K562 (cell line): ENCODE measurements around the gene NUP205. TPM values are rescaled to one million over a fixed set of nuclear protein-coding genes. Genes with fewer than 3 reads are reported as not detected.

Source experiments
- ATAC-seq: fragments of 200-7000 bp; cut with Tn5 transposase; 3 replicates; pipeline ENCODE4 v1.9.1; 2020; ENCODE audit warnings: moderate library complexity
- BruUV-seq: library from RNA; stranded (reverse); fragments of 400-500 nt; replicated peaks from 2 replicates; lab custom pipeline; 2021; lab: Mats Ljungman, UMichigan
- CTCF ChIA-PET: fragments of 300-600 bp; formaldehyde crosslinking; extraction: SDS; loops from one replicate; lab custom pipeline; 2021; ENCODE audit warnings: low intra/inter-chr PET ratio; lab: Yijun Ruan, JAX
- POLR2A ChIA-PET: fragments of 300-600, 350-650 bp; sonication (Branson Sonifier 250); formaldehyde crosslinking; extraction: SDS; loops from one replicate; lab custom pipeline; 2021; ENCODE audit warnings: antibody characterized with exemption, inconsistent platforms; lab: Yijun Ruan, JAX
- DNase-seq, 4 experiments: peaks; one replicate each; pipeline versions ENCODE4 v3.0.0 to v3.0.0-alpha.2; 2011 to 2018; ENCODE audit warnings: low spot score in 3 of 4, mixed read lengths in 3 of 4; ENCODE audit errors: extremely low read depth in 1 of 4
- FAIRE-seq: peaks from 2 replicates; lab custom pipeline; 2011; peaks lifted over from hg19 to GRCh38; lab: Jason Lieb, UNC
- H2AFZ ChIP-seq: 2 replicates; pipeline ENCODE4 v1.6.0; 2011; ENCODE audit warnings: low read depth, low read length, control low read depth, inconsistent platforms
- H3K27ac ChIP-seq: fragments of 200-600 bp; 3 replicates; pipeline ENCODE4 v1.8.0; 2011; ENCODE audit warnings: low read depth, mild to moderate bottlenecking, control low read depth, inconsistent platforms, low read length, moderate library complexity, mixed read lengths; ENCODE audit errors: extremely low read depth
- H3K27me3 ChIP-seq, 2 experiments: fragments of 300-600 bp in 1 of 2; 2 replicates in 1 of 2; 3 replicates in 1 of 2; pipeline versions ENCODE4 v1.6.0 to v1.8.0; 2011; ENCODE audit warnings: inconsistent platforms in 2 of 2, low read length in 2 of 2, mild to moderate bottlenecking in 1 of 2, mixed read lengths in 1 of 2, moderate library complexity in 1 of 2; ENCODE audit not compliant: control insufficient read depth in 2 of 2, insufficient read depth in 2 of 2
- H3K36me3 ChIP-seq: fragments of 300-600 bp; 3 replicates; pipeline ENCODE4 v1.8.0; 2011; ENCODE audit warnings: mild to moderate bottlenecking, low read length, inconsistent platforms; ENCODE audit not compliant: control insufficient read depth, insufficient read depth
- H3K4me1 ChIP-seq, 2 experiments: fragments of 200-600 bp in 1 of 2; replicated peaks in 1 of 2; 2 replicates in 1 of 2; 3 replicates in 1 of 2; pipeline versions ENCODE4 v1.5.1 to v1.8.0; 2011; ENCODE audit warnings: inconsistent platforms in 2 of 2, low read length in 2 of 2, mild to moderate bottlenecking in 1 of 2, mixed read lengths in 1 of 2, moderate library complexity in 1 of 2; ENCODE audit not compliant: control insufficient read depth in 2 of 2, insufficient read depth in 2 of 2
- H3K4me2 ChIP-seq: 2 replicates; pipeline ENCODE4 v1.6.1; 2011; ENCODE audit warnings: low read length, control low read depth, inconsistent platforms, mixed read lengths; ENCODE audit not compliant: insufficient read depth
- H3K4me3 ChIP-seq: fragments of 200-600 bp; sonication (generic), shearing (Covaris generic); 2 replicates; pipeline ENCODE4 v1.5.1; 2016; ENCODE audit warnings: control low read depth, inconsistent platforms
- H3K79me2 ChIP-seq: fragments of 200-600 bp; 3 replicates; pipeline ENCODE4 v1.8.0; 2011; ENCODE audit warnings: low read length, inconsistent platforms; ENCODE audit not compliant: control insufficient read depth, insufficient read depth
- H3K9ac ChIP-seq, 2 experiments: 2 replicates each; pipeline versions ENCODE4 v1.6.0 to v1.6.1; 2011; ENCODE audit warnings: low read depth in 2 of 2, low read length in 2 of 2, control low read depth in 1 of 2, inconsistent platforms in 1 of 2, mild to moderate bottlenecking in 1 of 2, mixed read lengths in 1 of 2; ENCODE audit not compliant: insufficient read depth in 1 of 2
- H3K9me1 ChIP-seq: one replicate; pipeline ENCODE4 v1.6.0; 2011; ENCODE audit warnings: inconsistent platforms, mild to moderate bottlenecking, low read length, moderate library complexity; ENCODE audit not compliant: control insufficient read depth, insufficient read depth
- H3K9me3 ChIP-seq: replicated peaks from 2 replicates; pipeline ENCODE4 v1.5.1; 2011; ENCODE audit warnings: low read depth, low read length, inconsistent platforms; ENCODE audit not compliant: control insufficient read depth, insufficient read depth
- H4K20me1 ChIP-seq: replicated peaks from 2 replicates; pipeline ENCODE4 v1.6.1; 2011; ENCODE audit warnings: low read length, inconsistent platforms, mixed read lengths; ENCODE audit not compliant: control insufficient read depth, insufficient read depth
- FOXK1 ChIP-seq: sonication (generic); formaldehyde crosslinking; IDR thresholded peaks from 2 replicates; pipeline ENCODE4 v1.8.0; 2022; ENCODE audit warnings: missing genetic modification reagents, mild to moderate bottlenecking, borderline replicate concordance
- HMGN3 ChIP-seq: IDR thresholded peaks from 2 replicates; pipeline ENCODE4 v1.6.1; 2011; ENCODE audit warnings: borderline replicate concordance, low read depth, mild to moderate bottlenecking, mixed read lengths, low read length; ENCODE audit not compliant: insufficient read length; ENCODE audit errors: extremely low read depth
- PRDM10 ChIP-seq: fragments of 450-650 bp; IDR thresholded peaks from 2 replicates; pipeline ENCODE4 v1.6.1; 2018; ENCODE audit not compliant: partially characterized antibody
- ZNF121 ChIP-seq: sonication (generic); formaldehyde crosslinking; conservative IDR thresholded peaks from 2 replicates; pipeline ENCODE4 v1.8.0; 2022; ENCODE audit warnings: missing genetic modification reagents
- WGBS: fragments of 100-300 bp; shearing (Covaris generic); methylation state at CpG from one replicate; pipeline ENCODE4 v1.1.6; 2016; ENCODE audit warnings: low coverage, mixed read lengths; ENCODE audit not compliant: insufficient coverage; ENCODE audit errors: missing lambda C conversion rate; 5-methylcytosine and 5-hydroxymethylcytosine counted together
- in situ Hi-C: fragments of 300-500 bp; cut with MboI; formaldehyde crosslinking; loops from 4 replicates; pipeline ENCODE4 v1.15.0; 2018; ENCODE audit warnings: inconsistent platforms, mixed read lengths
- intact Hi-C: fragments of 100-400 bp; cut with micrococcal nuclease; formaldehyde crosslinking; loops from 2 replicates; pipeline ENCODE4 v1.14.2; 2022
- polyA plus RNA-seq, 8 experiments: library from polyadenylated mRNA; depleted of rRNA in 4 of 8; stranded (reverse) in 5 of 8; unstranded in 3 of 8; fragments of >200 nt; fragmentation: Nextera tagmentation in 2 of 8; fragmentation: Illumina TruSeq in 1 of 8; extraction: Ambion mirVana in 2 of 8; extraction: Trizol in 1 of 8; gene quantifications; 2 replicates each; pipeline versions ENCODE4 v1.2.1 to v1.2.3, GENCODE V29; 2011 to 2014; ENCODE audit warnings: inconsistent platforms in 1 of 8, missing spikeins in 1 of 8
- total RNA-seq, 7 experiments: library from RNA; depleted of rRNA in 6 of 7; stranded (reverse); fragments of >200 nt in 6 of 7; fragmentation: Illumina TruSeq in 2 of 7; extraction: Trizol in 2 of 7; gene quantifications; 2 replicates each; pipeline versions ENCODE4 v1.2.1 to v1.2.3, GENCODE V29; 2011 to 2021; ENCODE audit warnings: low replicate concordance in 1 of 7
- TF ChIP-seq, protein P1 (sequence below): fragments of 250-450 bp; sonication (Bioruptor Pico); IDR thresholded peaks from 2 replicates; pipeline ENCODE4 v1.4.0; 2020; ENCODE audit warnings: mild to moderate bottlenecking

The NUP205 gene
- total and polyA plus RNA-seq, 9 of the 15 experiments (the other 6 are each of a cell fraction or from before 2014, with no cell fraction given): 101 to 282 (median 193) TPM

DNA sequence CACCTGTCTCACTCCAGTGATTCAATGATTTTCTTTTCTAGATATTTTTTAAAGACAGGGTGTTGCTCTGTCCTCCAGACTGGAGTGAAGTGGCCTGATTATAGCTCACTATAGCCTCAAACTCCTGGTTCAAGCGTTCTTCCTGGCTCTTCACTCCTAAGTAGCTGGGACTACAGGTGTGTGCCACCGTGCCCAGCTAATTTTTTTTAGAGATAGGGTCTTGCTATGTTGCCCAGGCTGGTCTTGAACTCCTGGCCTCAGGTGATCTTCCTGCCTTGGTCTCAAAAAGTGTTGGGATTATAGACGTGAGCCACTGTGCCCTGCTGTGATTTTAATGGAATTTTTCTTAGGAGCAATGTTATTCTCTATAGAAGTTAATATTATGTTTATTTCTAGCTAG lies 14.1 kb downstream of the NUP205 start:
- Histone ChIP-seq H2AFZ (no peak overlapping the region), H3K79me2 (peaks cover 43% of the 10 kb centered on the region), H3K9me1 (no peaks in the 10 kb centered on the region), H3K27me3 (no peaks in the 10 kb centered on the region), H3K4me2 (no peak overlapping the region), H3K4me1 (no peaks in the 10 kb centered on the region), H3K9ac (no peak overlapping the region), H3K9me3 (no peaks in the 10 kb centered on the region), H4K20me1 (no peaks in the 10 kb centered on the region), H3K4me3 (no peak overlapping the region), H3K36me3 (peaks cover 75% of the 10 kb centered on the region), H3K27ac (no peak overlapping the region)
- TF ChIP-seq HMGN3 (no peak), FOXK1 (no peak), PRDM10 (no peak), ZNF121 (peak; percentile 77)
- TF ChIP-seq, protein P1, sequence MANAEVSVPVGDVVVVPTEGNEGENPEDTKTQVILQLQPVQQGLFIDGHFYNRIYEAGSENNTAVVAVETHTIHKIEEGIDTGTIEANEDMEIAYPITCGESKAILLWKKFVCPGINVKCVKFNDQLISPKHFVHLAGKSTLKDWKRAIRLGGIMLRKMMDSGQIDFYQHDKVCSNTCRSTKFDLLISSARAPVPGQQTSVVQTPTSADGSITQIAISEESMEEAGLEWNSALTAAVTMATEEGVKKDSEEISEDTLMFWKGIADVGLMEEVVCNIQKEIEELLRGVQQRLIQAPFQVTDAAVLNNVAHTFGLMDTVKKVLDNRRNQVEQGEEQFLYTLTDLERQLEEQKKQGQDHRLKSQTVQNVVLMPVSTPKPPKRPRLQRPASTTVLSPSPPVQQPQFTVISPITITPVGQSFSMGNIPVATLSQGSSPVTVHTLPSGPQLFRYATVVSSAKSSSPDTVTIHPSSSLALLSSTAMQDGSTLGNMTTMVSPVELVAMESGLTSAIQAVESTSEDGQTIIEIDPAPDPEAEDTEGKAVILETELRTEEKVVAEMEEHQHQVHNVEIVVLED (CRISPR knock-in tag): no peak
- in situ Hi-C loops (no loop called here), intact Hi-C loops (no loop called here)
- 94% methylated on average over 3 of the region's 3 CpGs for WGBS
- CTCF ChIA-PET: no interaction called here
- FAIRE-seq: no peak
- no peak for DNase-seq
- ATAC-seq: no peak
- POLR2A ChIA-PET: interaction anchor here (1.5 kb wide), 1 partner anchor 10 kb away, joined by 4 read pairs; no protein-coding TSS in a partner anchor
- BruUV-seq: no TSS peak
